Measurements from ENCODE around the gene FAM222A.

The FAM222A gene

DNA sequence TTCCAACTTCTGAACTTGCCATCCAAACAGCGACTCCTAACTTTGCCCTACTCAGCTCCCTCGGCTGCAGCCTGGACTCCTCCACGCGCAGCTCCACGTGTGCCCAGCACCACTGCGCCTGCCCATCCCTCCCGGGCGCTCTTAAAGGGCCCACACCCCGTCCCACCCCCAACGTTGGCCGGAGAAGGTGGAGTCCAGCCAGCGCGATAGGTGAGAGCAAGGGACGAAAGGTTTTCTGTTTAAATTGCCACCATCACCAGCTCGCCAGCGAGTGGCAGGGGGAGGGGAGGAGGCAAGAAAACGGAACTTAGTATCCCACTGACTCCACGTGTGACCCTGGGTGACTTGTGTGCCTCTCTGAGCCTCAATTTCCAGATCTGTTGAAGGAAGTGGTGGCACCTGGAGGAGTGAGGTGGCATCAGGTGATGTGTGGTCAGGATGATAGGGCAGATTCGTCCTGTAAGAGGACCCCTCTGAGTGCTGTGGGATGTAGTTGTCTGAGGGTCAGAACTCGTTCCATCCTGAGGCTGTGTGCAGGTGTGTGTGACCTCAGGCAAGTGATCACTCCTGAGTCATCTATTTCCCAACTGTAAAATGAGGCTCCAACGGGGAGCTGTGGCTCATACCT, 59.9 kb downstream of the FAM222A start:
- DNase-seq (ENCODE audit: low spot score) = no peak

DNA sequence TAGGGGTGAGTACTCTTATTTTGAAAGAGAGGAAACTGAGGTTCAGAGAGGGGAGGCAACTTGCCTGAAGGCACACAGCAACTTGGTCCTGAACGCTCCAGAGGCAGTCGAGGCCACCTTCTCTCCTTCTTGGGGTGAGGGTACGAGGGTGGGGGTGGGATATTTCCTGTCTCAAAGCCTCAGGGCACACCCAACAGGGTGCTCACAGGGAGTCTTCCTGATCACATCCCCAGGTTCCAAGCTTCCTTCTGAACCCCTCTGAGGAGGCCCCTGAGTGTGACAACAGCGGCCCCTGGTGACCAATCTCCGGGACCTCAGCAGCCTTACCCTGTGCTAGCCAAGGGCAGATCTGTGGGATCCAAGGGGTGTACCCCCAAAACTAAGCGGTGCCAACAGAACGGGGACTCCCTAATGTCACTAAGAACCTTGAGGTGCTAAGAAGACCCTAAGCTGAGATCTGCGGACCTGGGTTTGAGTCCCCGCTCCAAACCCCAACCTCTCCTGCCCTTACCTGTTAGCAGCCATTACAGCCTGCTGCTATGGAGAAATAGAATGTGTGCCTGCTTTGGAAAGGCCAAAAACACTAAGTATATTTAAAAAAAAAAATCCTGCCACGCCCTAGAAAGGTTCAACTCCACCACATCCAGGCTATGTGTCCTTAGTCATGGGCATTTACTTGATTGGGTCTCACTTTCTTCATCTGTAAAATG, 61.7 kb downstream of the FAM222A start:
- DNase-seq (ENCODE audit: low spot score) = peak; percentile 99

DNA sequence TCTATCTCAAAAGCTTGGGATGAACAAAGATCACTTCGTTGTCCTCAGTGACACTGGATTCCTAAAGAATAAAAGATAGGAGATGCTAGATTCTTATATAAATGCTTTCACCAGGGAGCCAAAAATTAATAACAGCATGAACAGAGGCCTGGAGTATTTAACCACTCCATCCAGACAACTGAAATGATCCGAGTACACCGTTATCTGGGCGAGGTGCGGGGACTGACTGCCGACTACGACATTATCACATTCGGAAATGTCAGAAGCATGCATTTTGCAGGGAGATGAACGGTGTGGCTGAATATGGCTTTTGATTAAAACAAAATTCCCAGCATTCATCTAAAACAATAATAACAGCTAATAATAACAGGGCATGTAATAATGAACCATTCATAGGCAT, 63.0 kb downstream of the FAM222A start:
- DNase-seq (ENCODE audit: low spot score) = no peak

DNA sequence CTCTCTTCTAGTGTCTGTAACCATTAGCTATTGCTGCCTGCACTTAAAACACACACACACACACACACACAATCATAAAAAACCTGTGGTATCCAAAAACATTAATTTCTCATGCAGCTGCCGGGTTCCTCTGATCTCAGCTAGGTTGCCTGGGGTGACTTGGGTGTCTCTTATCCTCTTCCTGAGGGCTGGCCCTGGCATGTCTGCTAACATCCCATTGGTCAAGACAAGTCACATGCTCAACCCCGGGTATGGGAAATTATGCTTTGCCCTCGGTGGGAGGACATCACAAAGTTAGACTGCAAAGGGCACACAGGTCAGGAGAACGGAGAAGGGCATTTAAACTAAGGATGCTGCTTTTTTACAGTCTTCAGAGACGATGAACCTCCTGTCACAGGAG, 63.9 kb downstream of the FAM222A start:
- peak; percentile 95 for DNase-seq (ENCODE audit: low spot score)

- DNase-seq (ENCODE audit: low spot score) = no peak
Measured at GRCh38 chr12:109778684-109779083, 65.1 kb downstream of the FAM222A start.

GRCh38 chr12:109779382-109779781, 65.8 kb downstream of the FAM222A start:
- no peak for DNase-seq (ENCODE audit: low spot score)

DNA sequence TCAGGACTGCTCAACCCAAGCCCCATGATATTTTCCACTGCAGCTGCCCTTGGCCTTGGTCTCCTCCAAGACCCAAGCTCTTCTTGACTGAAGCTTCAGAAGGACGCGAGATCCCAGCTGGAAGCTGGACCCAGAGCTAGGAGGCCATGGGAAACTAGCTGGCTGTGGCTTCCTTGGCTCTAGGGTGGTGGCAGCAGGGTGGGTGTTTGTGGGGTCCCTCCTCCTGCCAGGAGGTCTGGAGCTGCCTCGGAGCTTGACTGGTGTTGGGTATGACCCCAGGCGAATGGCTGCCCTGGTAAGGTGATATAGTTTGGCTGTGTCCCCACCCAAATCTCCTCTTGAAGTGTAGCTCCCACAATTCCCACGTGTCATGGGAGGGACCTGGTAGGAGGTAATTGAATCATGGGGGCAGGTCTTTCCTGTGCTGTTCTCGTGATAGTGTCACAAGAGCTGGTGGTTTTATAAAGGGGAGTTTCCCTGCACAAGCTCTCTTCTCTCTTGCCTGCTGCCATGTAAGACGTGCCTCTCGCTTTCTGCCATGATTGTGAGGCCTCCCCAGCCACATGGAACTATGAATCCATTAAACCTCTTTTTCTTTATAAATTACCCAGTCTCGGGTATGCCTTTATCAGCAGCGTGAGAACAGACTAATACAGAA, 68.2 kb downstream of the FAM222A start:
- DNase-seq (ENCODE audit: low spot score) = no peak

DNA sequence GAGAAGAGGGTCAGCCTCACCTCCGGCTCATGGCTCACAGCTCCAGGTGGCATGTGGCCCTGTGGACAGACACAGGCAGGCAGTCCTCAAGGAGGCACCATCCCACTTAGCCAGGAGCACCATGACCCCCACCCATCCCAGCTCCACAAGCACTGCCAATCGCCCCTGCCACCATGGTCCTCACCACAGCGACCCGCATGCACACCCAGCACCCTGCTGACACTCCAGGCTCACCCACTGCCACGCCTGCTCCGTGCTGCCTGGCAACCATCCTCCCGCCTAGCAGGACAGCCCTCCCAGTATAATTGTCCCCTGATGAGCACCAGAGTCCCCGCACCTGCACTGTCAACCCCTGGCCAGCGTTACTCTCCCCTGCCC, 68.7 kb downstream of the FAM222A start:
- no peak for DNase-seq (ENCODE audit: low spot score)

- DNase-seq (ENCODE audit: low spot score) = no peak
Measured at GRCh38 chr12:109783135-109783964, 69.7 kb downstream of the FAM222A start.

DNA sequence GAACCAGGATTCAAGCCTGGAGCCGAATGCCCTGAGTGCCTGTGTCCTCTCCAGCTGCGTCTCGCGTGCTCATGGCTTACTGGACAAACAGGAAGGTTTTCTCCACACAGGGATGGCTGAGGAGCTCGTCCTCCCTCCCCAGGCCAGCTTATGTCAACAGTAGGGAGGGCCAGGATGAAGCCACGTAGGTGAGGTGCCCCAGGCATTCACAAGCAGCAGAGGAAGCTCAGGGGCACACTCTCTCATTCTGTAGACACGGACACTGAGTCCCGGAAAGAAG, 70.3 kb downstream of the FAM222A start:
- no peak for DNase-seq (ENCODE audit: low spot score)

DNA sequence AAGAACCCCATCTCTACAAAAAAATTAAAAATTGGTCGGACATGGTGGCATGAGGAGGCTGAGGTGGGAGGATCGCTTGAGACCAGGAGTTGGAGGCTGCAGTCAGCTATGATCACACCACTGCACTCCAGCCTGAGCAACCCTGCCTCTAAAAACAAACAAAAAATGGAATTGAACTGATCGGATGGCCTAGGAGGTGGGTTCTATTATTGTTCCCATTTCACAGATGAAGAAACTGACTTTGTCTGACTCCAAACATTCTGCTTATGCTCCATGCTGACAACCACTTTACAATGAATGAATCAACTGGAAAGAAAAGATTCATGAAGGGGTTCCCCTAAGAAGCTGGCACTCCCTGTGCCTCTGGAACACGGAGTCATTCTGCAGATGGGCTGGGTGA, 72.2 kb downstream of the FAM222A start:
- DNase-seq (ENCODE audit: low spot score) = no peak

DNA sequence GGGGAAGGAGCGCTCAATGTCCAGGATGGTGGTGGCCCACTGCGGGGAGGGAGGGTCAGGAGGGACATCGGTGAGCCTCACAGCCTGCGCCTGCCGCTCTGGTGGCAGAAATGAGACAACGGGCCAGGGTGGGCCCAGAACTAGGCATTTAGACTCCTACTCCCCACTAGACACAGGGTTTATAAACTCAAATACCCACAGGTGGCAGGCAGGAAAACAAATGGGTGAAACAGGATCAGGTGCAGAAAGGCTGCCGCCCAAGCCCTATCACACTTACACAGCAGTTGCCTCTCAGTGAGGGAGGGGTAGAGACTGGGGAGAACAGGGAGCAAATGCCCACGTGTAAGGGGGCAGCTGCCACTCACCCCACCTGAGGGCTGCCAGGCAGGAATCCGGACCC, 73.2 kb downstream of the FAM222A start:
- no peak for DNase-seq (ENCODE audit: low spot score)

GRCh38 chr12:109789526-109790048, 76.0 kb downstream of the FAM222A start:
- no peak for DNase-seq (ENCODE audit: low spot score)

DNA sequence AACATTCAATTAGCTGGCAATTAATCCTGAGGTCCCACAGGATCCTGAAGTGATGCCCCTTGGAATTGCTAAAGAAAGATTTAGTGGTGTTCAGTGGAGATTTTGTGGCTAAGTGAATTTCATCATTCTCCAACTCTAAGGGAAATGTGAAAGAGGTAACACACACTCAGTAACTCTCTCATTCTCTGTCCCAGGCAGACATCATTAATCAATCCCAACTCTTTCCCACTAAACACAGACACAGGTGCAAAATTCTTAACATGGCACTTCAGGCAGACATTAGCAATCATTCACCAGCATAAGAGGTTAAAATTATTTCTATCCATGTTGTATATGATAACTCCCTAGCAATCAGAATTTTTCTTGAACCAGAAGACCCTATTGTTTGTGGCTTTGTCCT, 79.4 kb downstream of the FAM222A start:
- DNase-seq (ENCODE audit: low spot score) = no peak

- DNase-seq (ENCODE audit: low spot score) = no peak
Measured at GRCh38 chr12:109793411-109793810, 79.8 kb downstream of the FAM222A start.

DNA sequence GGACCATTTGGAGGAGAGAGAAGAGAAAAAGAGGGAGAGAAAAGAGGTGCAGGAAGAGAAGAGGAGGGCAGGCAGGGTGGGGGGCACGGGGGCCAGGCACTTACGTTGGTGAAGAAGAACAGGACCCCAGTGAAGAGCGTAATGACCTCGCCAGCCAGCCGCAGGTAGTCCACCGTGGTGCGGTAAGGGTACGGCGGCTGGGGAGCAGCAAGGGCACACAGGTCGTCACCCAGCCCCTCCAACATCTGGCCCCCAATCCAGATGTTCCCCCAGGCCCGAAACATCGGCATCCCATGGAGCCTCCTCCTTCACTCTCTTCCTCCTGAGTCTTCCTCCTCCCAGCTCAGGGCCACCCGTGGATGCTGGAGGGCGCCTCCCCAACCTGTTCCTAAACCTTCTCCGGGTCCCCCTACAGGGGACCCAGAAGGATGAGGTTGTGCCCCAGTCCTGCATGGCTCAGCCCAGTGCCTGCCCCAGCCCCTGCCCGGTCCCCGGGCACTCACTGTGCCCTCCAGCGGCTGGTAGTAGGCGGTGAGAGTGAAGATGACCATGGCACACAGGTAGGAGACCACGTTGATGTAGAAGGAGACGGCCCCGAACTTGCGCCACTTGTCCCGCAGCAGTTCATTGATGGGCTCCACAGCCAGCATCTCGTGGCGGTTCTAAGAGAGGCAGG, 80.3 kb downstream of the FAM222A start:
- no peak for DNase-seq (ENCODE audit: low spot score)

DNA sequence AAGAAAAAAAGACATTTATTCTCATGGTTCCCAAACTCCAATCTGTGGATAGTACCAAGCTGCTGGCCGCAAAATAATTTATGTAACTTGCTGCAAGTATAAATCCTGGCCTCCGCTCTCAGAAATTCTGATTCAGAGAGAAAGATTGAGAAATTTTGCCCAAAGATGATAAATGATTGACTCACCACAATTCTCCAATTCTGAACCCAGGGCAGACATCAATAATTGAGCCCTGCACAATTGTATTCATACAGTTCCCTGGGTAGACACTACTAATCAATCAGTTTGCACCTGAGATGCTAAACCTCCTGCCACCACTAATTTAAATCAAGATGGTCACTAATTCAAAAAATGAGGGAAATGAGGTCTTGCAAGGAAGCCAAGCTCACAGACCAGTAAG, 81.4 kb downstream of the FAM222A start:
- DNase-seq (ENCODE audit: low spot score) = no peak

DNA sequence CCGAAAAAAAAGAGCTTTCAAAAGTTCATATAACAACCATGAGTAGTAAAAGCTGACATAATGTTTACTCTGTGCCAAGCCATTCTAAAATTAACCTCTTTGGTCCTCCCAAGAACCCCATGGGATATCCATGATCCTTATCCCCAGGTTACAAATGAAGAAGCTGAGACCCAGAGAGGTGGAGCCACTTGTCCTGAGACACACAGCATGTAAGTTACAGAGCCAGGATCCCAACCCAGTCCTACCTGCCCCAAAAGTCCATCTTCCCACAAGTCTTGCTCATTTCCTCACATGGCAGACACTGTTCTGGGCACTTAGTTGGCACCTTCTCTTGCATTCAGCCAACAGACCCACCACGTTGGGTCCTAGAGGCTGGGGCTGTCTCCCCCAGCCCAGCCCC, 82.4 kb downstream of the FAM222A start:
- no peak for DNase-seq (ENCODE audit: low spot score)

DNA sequence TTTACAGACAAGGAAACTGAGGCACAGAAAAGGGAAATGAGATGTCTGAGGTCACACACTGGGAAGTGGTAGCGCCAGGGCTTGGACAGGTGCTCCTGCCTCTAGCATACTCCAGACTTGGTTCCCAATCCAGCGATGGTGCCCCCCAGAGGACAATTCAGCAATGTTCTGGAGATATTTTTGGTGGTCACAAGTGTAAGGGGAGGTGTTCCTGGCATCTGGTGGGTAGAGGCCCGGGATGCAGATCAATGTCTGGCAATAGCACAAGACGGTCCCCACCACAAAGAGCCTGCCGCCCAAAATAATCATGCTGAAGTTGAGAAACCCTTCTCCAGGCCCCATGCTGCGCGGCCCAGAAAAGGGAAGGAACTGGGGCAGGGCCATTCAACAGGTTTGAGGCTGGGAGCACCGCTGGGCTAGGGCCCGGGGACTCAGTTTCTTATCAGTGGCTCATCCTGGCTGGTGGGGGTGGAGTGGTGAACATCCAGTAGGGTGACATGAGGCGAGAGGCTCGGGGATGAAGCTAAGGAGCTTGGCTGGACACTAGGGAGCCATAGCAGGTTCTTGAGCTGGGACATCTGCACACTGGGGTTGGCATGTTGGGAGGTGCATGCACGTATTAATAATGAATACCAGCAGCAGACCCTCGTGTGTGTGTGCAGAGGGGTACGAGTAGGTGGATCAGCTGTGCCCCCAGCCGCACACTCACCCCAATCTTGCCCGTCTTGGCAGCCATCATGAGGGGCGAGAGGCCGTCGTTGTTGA, 84.5 kb downstream of the FAM222A start:
- peak; percentile 55 for DNase-seq (ENCODE audit: low spot score)

DNA sequence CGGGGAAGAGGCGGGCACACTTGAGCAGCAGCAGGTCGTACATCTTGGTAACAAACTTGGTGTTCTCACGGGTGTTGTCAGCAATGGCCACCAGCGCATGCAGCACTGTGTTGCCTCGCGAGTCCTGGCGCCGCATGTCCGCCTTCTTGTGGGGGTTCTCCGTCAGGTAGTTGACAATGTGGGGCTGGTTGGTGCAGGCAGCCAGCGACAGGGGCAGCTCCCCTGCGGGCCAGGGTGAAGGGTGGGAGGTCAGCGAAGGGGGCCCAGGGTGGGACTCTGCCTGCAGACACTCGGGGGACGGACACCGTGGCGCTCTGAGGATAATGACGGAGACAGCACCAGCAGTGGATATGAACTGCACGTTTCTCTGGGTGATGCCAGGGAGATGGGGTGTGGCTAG, 85.1 kb downstream of the FAM222A start:
- no peak for DNase-seq (ENCODE audit: low spot score)

GRCh38 chr12:109800536-109800935, 86.9 kb downstream of the FAM222A start:
- no peak for DNase-seq (ENCODE audit: low spot score)

Data from HuH-7 (cell line).